GM21717 (cell line): ENCODE measurements around the gene ADAM8.
"Not testable (repeated sequence)": the region's sequence is repeated elsewhere in the genome, so short reads cannot be mapped to it uniquely, and the experiment has no call there.

Experiments used
- ATAC-seq: cut with Tn5 transposase; IDR thresholded peaks from one replicate; pipeline ENCODE4 v1.9.1; 2021; ENCODE audit warnings: mild to moderate bottlenecking, moderate library complexity; ENCODE audit not compliant: unreplicated experiment

Gene ADAM8

GRCh38 chr10:133234796-133235195 lies 41.9 kb downstream of the ADAM8 start:
- not testable (repeated sequence) for ATAC-seq

- ATAC-seq, result no peak
Measured at GRCh38 chr10:133231946-133232574, 44.6 kb downstream of the ADAM8 start.

- ATAC-seq, result no peak
Measured at GRCh38 chr10:133231244-133231945, 45.3 kb downstream of the ADAM8 start.

- ATAC-seq, result no peak
Measured at GRCh38 chr10:133230387-133231195, 46.1 kb downstream of the ADAM8 start.

GRCh38 chr10:133230044-133230361 lies 46.7 kb downstream of the ADAM8 start, which contains the start of gene UTF1:
Gene UTF1, plus strand, starts transcription at chr10:133230217. Its CDS starts 72 bp downstream, at chr10:133230289.
- no peak for ATAC-seq

- no peak for ATAC-seq
Measured at GRCh38 chr10:133229265-133230043, 47.2 kb downstream of the ADAM8 start.

- ATAC-seq, result no peak
Measured at GRCh38 chr10:133227256-133227655, 49.4 kb downstream of the ADAM8 start.

- ATAC-seq, result no peak
Measured at GRCh38 chr10:133226251-133226808, 50.3 kb downstream of the ADAM8 start.

GRCh38 chr10:133225707-133226191 lies 50.9 kb downstream of the ADAM8 start:
- no peak for ATAC-seq

GRCh38 chr10:133224756-133225372 lies 51.8 kb downstream of the ADAM8 start:
- ATAC-seq, result no peak

GRCh38 chr10:133224076-133224475 lies 52.6 kb downstream of the ADAM8 start:
- ATAC-seq, result no peak

GRCh38 chr10:133221756-133222155 lies 54.9 kb downstream of the ADAM8 start:
- ATAC-seq, result not testable (repeated sequence)

GRCh38 chr10:133221331-133221730 lies 55.3 kb downstream of the ADAM8 start:
- ATAC-seq, result no peak

GRCh38 chr10:133219782-133220181 lies 56.9 kb downstream of the ADAM8 start:
- no peak for ATAC-seq

GRCh38 chr10:133218891-133219290 lies 57.8 kb downstream of the ADAM8 start:
- ATAC-seq, result no peak

- ATAC-seq, result no peak
Measured at GRCh38 chr10:133217800-133218589, 58.7 kb downstream of the ADAM8 start.

- no peak for ATAC-seq
Measured at GRCh38 chr10:133216776-133217175, 59.9 kb downstream of the ADAM8 start.

GRCh38 chr10:133215586-133215985 lies 61.1 kb downstream of the ADAM8 start:
- no peak for ATAC-seq
